GM12878 (cell line): ENCODE data around the gene SIGLEC14.

ENCODE experiments used
- CREB1 ChIP-seq: IDR thresholded peaks from 2 replicates; pipeline ENCODE4 v1.6.1; 2012; ENCODE audit warnings: low read depth, mild to moderate bottlenecking, inconsistent platforms
- CTCF ChIP-seq, 3 experiments: IDR thresholded peaks in 2 of 3; conservative IDR thresholded peaks in 1 of 3; 2 replicates each; pipeline ENCODE4 v1.5.1; 2011; ENCODE audit warnings: low read depth in 3 of 3, low read length in 3 of 3, mild to moderate bottlenecking in 3 of 3, control low read depth in 2 of 3, moderate library complexity in 2 of 3, inconsistent platforms in 1 of 3, mixed read lengths in 1 of 3; ENCODE audit not compliant: control insufficient read depth in 2 of 3, insufficient read depth in 1 of 3; ENCODE audit errors: extremely low read depth in 1 of 3
- MAX ChIP-seq: IDR thresholded peaks from 2 replicates; pipeline ENCODE4 v1.6.1; 2012; ENCODE audit warnings: low read depth, low read length, improper control_type of control experiment
- POLR2AphosphoS5 ChIP-seq: IDR thresholded peaks from 2 replicates; pipeline ENCODE4 v1.6.1; 2011; ENCODE audit warnings: mild to moderate bottlenecking, low read length, inconsistent platforms
- SMAD1 ChIP-seq: fragments of 450-650 bp; IDR thresholded peaks from 2 replicates; pipeline ENCODE4 v1.6.1; 2018; ENCODE audit warnings: mild to moderate bottlenecking, low read depth; ENCODE audit not compliant: partially characterized antibody
- ZNF274 ChIP-seq: IDR thresholded peaks from one replicate; pipeline ENCODE4 v1.8.0; 2011; ENCODE audit not compliant: insufficient read length, insufficient read depth
- ZNF384 ChIP-seq: IDR thresholded peaks from 2 replicates; pipeline ENCODE4 v1.6.1; 2012; ENCODE audit warnings: low read depth, mild to moderate bottlenecking, low read length, improper control_type of control experiment, borderline replicate concordance

GRCh38 chr19:51593138-51593890 lies 53.3 kb downstream of the SIGLEC14 start:
- TF ChIP-seq ZNF274 (no peak), CREB1 (no peak), SMAD1 (no peak), MAX (no peak), CTCF (IDR thresholded peaks at IDR 0.05 in 2 of 3, conservative IDR thresholded peaks at IDR 0.05 in 1 of 3; ENCODE audit: control insufficient read depth in 2 of 3, extremely low read depth in 1 of 3, insufficient read depth in 1 of 3, low read depth in 3 of 3, low read length in 3 of 3) (no peak), POLR2AphosphoS5 (no peak), ZNF384 (no peak)
